PC-9 (cell line): ENCODE data around the gene ADAMTSL1. TPM values are rescaled to one million over a fixed set of nuclear protein-coding genes. Genes with fewer than 3 reads are reported as not detected.

ENCODE experiments used
- BruUV-seq: library from RNA; stranded (reverse); fragments of 400-500 nt; replicated peaks from 2 replicates; lab custom pipeline; 2021; lab: Mats Ljungman, UMichigan
- CTCF ChIA-PET: fragments of 300-600 bp; sonication (Branson Sonifier 250); formaldehyde crosslinking; loops from one replicate; lab custom pipeline; 2022; ENCODE audit warnings: antibody characterized with exemption; lab: Charles Lee
- POLR2A ChIA-PET: fragments of 300-600 bp; sonication (Branson Sonifier 250); formaldehyde crosslinking; loops from one replicate; lab custom pipeline; 2022; ENCODE audit warnings: antibody characterized with exemption; ENCODE audit not compliant: unreplicated experiment; lab: Charles Lee
- DNase-seq, 2 experiments: peaks; one replicate each; pipeline versions ENCODE4 v3.0.0 to v3.0.0-alpha.2; 2015 to 2022; ENCODE audit warnings: mixed read lengths in 1 of 2
- H2AFZ ChIP-seq: fragments of 200-600 bp; sonication (generic); 2 replicates; pipeline ENCODE4 v1.8.1; 2017; ENCODE audit warnings: antibody characterized with exemption
- H3F3A ChIP-seq: fragments of 200-600 bp; sonication (generic); 2 replicates; pipeline ENCODE4 v1.8.1; 2017; ENCODE audit warnings: antibody characterized with exemption, mild to moderate bottlenecking, low read depth; ENCODE audit not compliant: insufficient read depth
- H3K27ac ChIP-seq: fragments of 200-600 bp; sonication (generic); 2 replicates; pipeline ENCODE4 v1.6.1; 2016; ENCODE audit warnings: mixed run types
- H3K27me3 ChIP-seq: fragments of 200-600 bp; sonication (generic); 2 replicates; pipeline ENCODE4 v1.6.1; 2016; ENCODE audit warnings: low read depth, mixed run types; ENCODE audit not compliant: insufficient read depth
- H3K36me3 ChIP-seq: fragments of 200-600 bp; sonication (generic); 2 replicates; pipeline ENCODE4 v1.6.1; 2016; ENCODE audit warnings: low read depth, mixed run types
- H3K4me1 ChIP-seq: fragments of 200-600 bp; sonication (generic); replicated peaks from 2 replicates; pipeline ENCODE4 v1.6.1; 2016; ENCODE audit warnings: mixed run types; ENCODE audit not compliant: insufficient read depth
- H3K4me2 ChIP-seq: fragments of 200-600 bp; sonication (generic); 2 replicates; pipeline ENCODE4 v1.6.1; 2017; ENCODE audit warnings: mixed run types
- H3K4me3 ChIP-seq: fragments of 200-600 bp; sonication (generic); 2 replicates; pipeline ENCODE4 v1.6.1; 2016; ENCODE audit warnings: mixed run types
- H3K79me2 ChIP-seq: fragments of 200-600 bp; sonication (generic); 2 replicates; pipeline ENCODE4 v1.6.1; 2017; ENCODE audit warnings: low read depth, mixed run types
- H3K9me2 ChIP-seq: fragments of 200-600 bp; sonication (generic); 2 replicates; pipeline ENCODE4 v1.8.1; 2017; ENCODE audit warnings: mild to moderate bottlenecking; ENCODE audit not compliant: insufficient read depth
- H3K9me3 ChIP-seq: fragments of 200-600 bp; sonication (generic); 2 replicates; pipeline ENCODE4 v1.8.1; 2016; ENCODE audit warnings: low read depth; ENCODE audit not compliant: insufficient read depth
- H4K20me1 ChIP-seq: fragments of 200-600 bp; sonication (generic); 2 replicates; pipeline ENCODE4 v1.8.1; 2017; ENCODE audit not compliant: insufficient read depth
- EZH2 ChIP-seq: fragments of 200-600 bp; sonication (generic); IDR thresholded peaks from 2 replicates; pipeline ENCODE4 v1.8.0; 2017; ENCODE audit warnings: antibody characterized with exemption, low read depth
- intact Hi-C: fragments of 100-400 bp; cut with micrococcal nuclease; formaldehyde crosslinking; loops from one replicate; pipeline ENCODE4 v1.10.0; 2022; ENCODE audit not compliant: unreplicated experiment
- total RNA-seq: library from RNA; stranded (reverse); gene quantifications from 2 replicates; pipeline ENCODE4 v1.2.3, GENCODE V29; 2021
- TF ChIP-seq, protein P1 (sequence below): fragments of 200-600 bp; sonication (generic); conservative IDR thresholded peaks from 2 replicates; pipeline ENCODE4 v1.6.1; 2017; ENCODE audit warnings: mixed run types, antibody characterized with exemption, mild to moderate bottlenecking, moderate library complexity

Gene ADAMTSL1
- total RNA-seq, 1 experiment from 2014 or later, result not detected

DNA sequence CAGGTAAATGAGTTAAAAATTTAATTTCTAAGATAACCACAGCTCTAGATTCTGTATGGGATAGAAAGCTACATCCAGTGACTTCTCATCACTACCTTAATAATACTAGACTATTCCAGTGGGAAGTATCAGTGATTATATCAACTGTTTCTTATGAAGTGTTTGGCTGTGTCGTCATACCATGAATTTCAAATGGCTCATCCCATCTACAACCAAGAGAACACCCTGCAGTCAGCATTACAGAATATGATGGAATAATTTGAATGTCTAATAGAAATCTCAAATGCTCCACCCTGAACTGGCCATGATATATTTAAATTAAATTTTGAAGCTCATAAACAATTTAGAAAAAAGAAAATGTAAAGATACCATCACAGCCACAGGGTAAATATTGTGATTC, 245.0 kb downstream of the ADAMTSL1 start:
- Histone ChIP-seq H3K79me2 (no peaks in the 10 kb centered on the region), H3K9me2 (no peaks in the 10 kb centered on the region), H2AFZ (no peak overlapping the region), H3K36me3 (no peaks in the 10 kb centered on the region), H4K20me1 (no peaks in the 10 kb centered on the region), H3K4me3 (no peak overlapping the region), H3K27me3 (no peaks in the 10 kb centered on the region), H3K9me3 (no peaks in the 10 kb centered on the region), H3K27ac (no peak overlapping the region), H3K4me1 (no peaks in the 10 kb centered on the region), H3K4me2 (no peak overlapping the region), H3F3A (no peaks in the 10 kb centered on the region)
- intact Hi-C loops, result no loop called here
- ChIA-PET CTCF (no interaction called here), POLR2A (no interaction called here)
- no peak for DNase-seq
- BruUV-seq, result no TSS peak
- TF ChIP-seq, protein P1, sequence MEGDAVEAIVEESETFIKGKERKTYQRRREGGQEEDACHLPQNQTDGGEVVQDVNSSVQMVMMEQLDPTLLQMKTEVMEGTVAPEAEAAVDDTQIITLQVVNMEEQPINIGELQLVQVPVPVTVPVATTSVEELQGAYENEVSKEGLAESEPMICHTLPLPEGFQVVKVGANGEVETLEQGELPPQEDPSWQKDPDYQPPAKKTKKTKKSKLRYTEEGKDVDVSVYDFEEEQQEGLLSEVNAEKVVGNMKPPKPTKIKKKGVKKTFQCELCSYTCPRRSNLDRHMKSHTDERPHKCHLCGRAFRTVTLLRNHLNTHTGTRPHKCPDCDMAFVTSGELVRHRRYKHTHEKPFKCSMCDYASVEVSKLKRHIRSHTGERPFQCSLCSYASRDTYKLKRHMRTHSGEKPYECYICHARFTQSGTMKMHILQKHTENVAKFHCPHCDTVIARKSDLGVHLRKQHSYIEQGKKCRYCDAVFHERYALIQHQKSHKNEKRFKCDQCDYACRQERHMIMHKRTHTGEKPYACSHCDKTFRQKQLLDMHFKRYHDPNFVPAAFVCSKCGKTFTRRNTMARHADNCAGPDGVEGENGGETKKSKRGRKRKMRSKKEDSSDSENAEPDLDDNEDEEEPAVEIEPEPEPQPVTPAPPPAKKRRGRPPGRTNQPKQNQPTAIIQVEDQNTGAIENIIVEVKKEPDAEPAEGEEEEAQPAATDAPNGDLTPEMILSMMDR, result no peak
- TF ChIP-seq EZH2, result no peak

DNA sequence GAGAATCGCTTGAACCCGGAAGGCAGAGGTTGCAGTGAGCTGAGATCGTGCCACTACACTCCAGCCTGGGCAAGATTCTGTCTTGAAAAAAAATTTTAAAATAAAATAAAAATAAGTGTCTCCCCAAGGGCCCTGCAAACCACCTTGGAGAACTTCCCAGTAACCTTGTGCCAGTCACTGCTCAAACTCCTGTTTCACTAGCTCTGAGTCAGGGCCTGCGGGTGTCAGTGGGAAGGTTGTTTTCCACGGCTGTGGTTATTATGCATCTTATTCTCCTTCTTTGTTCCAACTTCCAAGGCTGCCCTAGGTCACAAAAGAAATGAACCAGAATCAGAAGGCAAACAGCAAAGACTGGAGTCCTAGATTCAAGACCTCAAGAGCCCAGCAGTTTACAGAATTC, 246.7 kb downstream of the ADAMTSL1 start:
- DNase-seq, result no peak
- Histone ChIP-seq H3K79me2 (no peaks in the 10 kb centered on the region), H3K4me1 (no peaks in the 10 kb centered on the region), H3K4me3 (no peak overlapping the region), H3K36me3 (no peaks in the 10 kb centered on the region), H3F3A (no peaks in the 10 kb centered on the region), H4K20me1 (no peaks in the 10 kb centered on the region), H2AFZ (no peak overlapping the region), H3K9me2 (no peaks in the 10 kb centered on the region), H3K9me3 (no peaks in the 10 kb centered on the region), H3K27me3 (no peaks in the 10 kb centered on the region), H3K27ac (no peak overlapping the region), H3K4me2 (no peak overlapping the region)
- ChIA-PET CTCF (no interaction called here), POLR2A (no interaction called here)
- BruUV-seq, result no TSS peak
- TF ChIP-seq EZH2, result no peak
- TF ChIP-seq, protein P1, result no peak
- intact Hi-C loops, result no loop called here

DNA sequence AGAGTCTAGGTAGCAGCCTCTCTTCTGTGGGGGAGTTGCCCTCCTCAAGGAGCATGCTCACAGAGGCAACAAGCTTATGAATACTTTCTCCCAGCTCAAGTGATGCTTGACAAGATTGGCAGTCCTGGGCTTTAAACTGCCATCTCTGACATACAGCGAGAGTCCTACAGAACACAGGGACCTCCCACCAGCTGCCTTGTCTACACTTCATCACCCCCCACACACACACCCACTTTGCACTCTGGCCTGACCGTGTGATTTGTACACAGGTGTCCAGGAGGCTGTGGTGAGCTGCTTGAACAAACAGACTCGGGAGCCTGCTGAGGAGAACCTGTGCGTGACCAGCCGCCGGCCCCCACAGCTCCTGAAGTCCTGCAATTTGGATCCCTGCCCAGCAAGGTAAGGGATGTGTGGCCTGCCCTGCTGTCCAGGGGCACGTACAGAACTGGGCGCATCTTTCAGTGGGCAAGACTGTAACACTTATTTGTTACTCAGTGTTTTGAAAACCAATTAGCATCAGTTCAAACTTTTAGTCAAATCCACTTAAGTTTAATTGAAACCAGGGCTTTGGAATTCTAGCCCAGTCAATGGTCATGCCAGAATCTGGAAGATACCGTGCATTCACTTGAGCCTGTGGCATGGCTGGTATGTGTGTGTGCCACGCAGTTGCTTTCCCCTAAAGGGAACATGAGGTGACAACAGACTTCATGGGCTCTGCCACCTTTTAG, 247.5 kb downstream of the ADAMTSL1 start:
- Histone ChIP-seq H3F3A (no peaks in the 10 kb centered on the region), H3K36me3 (no peaks in the 10 kb centered on the region), H3K27me3 (no peaks in the 10 kb centered on the region), H3K4me3 (no peak overlapping the region), H3K9me2 (no peaks in the 10 kb centered on the region), H3K4me2 (no peak overlapping the region), H4K20me1 (no peaks in the 10 kb centered on the region), H3K27ac (no peak overlapping the region), H3K4me1 (no peaks in the 10 kb centered on the region), H2AFZ (no peak overlapping the region), H3K79me2 (no peaks in the 10 kb centered on the region), H3K9me3 (no peaks in the 10 kb centered on the region)
- ChIA-PET POLR2A (no interaction called here), CTCF (no interaction called here)
- intact Hi-C loops, result no loop called here
- no peak for TF ChIP-seq EZH2
- TF ChIP-seq, protein P1, result no peak
- DNase-seq, result no peak
- BruUV-seq, result no TSS peak
